C4-2B (cell line): ENCODE measurements around the gene RASA4B.
"Not testable (repeated sequence)": the region's sequence is repeated elsewhere in the genome, so short reads cannot be mapped to it uniquely, and the experiment has no call there.

Experiments
- CTCF ChIP-seq: fragments of 450-650 bp; conservative IDR thresholded peaks from 2 replicates; pipeline ENCODE4 v1.5.1; 2017; ENCODE audit warnings: mild to moderate bottlenecking
- ZFX ChIP-seq: fragments of 450-650 bp; IDR thresholded peaks from 2 replicates; pipeline ENCODE4 v1.6.1; 2017

GRCh38 chr7:102503141-102503540 lies 14.4 kb downstream of the RASA4B start:
- not testable (repeated sequence) for TF ChIP-seq CTCF, ZFX
